Keratinocyte (primary cell): ENCODE measurements around the gene SAG.

Experiments used
- CTCF ChIP-seq, 3 experiments: IDR thresholded peaks in 1 of 3; conservative IDR thresholded peaks in 1 of 3; optimal IDR thresholded peaks in 1 of 3; 2 replicates in 2 of 3; 3 replicates in 1 of 3; pipeline versions ENCODE3 to v1.5.1; 2011; ENCODE audit warnings: low read length in 3 of 3, mild to moderate bottlenecking in 3 of 3, moderate library complexity in 2 of 3, control low read depth in 1 of 3, inconsistent platforms in 1 of 3; ENCODE audit not compliant: insufficient read depth in 2 of 3; ENCODE audit errors: extremely low read depth in 1 of 3
- EZH2 ChIP-seq: IDR thresholded peaks from one replicate; pipeline ENCODE4 v1.6.1; 2012; ENCODE audit warnings: inconsistent platforms, mild to moderate bottlenecking, low read length, moderate library complexity

- no peak for TF ChIP-seq CTCF (optimal IDR thresholded peaks at IDR 0.05 in 1 of 3, IDR thresholded peaks at IDR 0.05 in 1 of 3, conservative IDR thresholded peaks at IDR 0.05 in 1 of 3; ENCODE audit: extremely low read depth in 1 of 3, insufficient read depth in 2 of 3, low read length in 3 of 3)
- no peak for TF ChIP-seq EZH2
Measured at GRCh38 chr2:233263045-233263570, 44.5 kb upstream of the SAG start.
